ACHN (cell line): ENCODE measurements around the gene GBE1.
A peak's percentile ranks its signal among the peaks of the same experiment; 100 is the strongest.
"Not testable (repeated sequence)": the region's sequence is repeated elsewhere in the genome, so short reads cannot be mapped to it uniquely, and the experiment has no call there.

Experiments
- DNase-seq: peaks from one replicate; pipeline ENCODE4 v3.0.0-alpha.2; 2015
- in situ Hi-C: cut with HindIII; loops from 2 replicates; pipeline ENCODE4 v1.10.0; 2017; ENCODE audit warnings: low sequenced_read_pairs, low pct_ligation_motif_present, low pct_unique_long_range_greater_than_20kb

Gene GBE1

GRCh38 chr3:81502236-81502635 lies 259.2 kb downstream of the GBE1 start:
- in situ Hi-C loops, result no loop called here
- no peak for DNase-seq

DNA sequence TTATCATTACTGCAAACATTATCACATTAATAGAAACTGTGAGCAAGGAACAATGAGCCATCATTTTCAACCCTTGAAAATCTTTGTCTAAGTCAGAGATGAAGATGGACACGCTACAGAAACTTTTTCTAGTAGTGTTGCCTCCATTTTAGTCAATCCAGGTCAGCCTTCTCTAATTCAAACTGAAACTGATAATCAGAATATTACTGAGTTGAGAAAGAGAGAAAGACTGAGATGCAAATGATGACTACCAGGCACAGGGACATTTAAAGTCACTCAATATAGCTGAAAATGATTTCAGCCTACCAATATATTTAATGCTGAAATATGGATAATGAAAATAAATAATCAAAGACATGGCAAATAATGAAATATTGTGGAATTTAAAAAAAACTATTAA lies 261.4 kb downstream of the GBE1 start:
- in situ Hi-C loops, result no loop called here
- DNase-seq, result no peak

DNA sequence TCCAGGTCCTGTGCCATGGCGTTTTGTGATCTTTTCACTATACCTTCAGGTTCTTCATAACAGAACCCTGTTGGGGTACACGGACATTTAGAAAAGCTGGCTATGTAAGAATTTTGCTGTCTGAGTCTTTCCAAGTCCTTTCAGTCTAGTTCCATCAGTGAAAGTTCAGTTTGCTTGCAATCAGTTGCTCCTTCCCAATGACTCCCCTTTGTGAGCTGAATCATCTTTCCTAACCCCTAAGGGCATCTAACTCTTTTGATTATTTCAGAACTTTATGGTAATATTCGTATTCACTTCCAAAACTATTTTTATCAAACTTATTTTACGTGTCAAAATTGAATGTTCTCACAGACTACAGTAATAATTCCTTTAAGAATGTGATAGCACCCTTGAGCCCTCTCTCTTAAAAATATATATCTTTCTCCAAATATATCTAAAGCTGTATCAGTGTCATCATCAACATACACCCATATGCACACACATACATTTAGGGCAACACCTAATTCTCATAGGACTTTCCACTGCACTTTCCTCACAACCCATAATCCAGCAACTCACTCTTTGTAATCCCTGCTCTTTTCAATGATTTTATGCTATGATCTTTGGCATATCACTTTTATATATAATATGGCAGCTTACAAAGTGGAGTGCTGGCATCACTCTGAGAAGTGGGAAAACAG lies 263.7 kb downstream of the GBE1 start:
- no peak for DNase-seq
- in situ Hi-C loops, result no loop called here

DNA sequence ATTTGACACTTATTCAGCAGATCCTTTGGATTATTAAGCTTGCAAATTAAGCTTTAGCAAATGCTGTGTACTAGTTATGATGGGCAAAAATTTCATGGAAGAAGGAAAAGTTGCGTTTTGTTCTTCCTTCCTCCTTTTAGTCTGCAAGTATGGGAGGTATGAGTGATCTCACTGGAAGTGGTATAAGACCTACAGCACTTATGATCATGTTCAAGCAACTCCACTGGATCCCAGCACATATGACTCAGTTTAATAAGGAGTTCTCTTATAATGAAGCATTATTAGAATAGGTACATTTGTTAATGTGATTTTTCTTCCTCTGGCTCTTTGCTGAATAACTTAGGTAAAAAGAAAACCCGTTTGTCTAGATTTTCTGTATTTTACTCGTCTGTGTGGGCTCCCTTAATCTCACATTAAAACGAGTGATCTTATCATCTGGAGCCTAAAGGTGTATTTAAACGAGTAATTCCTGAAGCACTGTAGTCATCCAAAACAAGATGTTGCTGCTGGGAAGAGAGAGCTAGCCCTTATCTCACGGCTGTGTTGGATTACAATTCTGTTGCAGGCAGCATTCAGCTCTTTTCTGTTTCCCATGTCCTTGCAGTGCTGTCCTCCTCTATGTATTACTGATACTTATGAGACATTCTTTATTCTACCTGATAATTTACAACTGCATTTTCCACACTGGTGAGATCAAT lies 264.9 kb downstream of the GBE1 start:
- DNase-seq, result no peak
- in situ Hi-C loops, result no loop called here

DNA sequence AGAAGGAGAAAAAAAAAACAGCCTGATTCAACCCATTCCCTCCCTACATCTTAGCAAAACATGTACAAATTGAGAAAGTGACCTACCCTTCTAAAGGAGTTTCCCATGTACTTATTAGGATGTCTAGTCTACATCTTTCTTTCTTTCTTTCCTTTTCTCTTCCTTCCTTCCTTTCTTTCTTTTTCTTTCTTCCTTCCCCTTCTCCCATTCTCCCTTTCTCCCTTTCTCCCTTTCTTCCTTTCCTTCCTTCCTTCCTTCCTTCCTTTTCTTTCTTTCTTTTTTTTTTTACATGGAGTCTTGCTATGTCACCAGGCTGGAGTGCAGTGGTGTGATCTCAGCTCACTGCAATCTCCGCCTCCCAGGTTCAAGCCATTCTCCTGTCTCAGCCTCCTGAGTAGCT lies 269.0 kb downstream of the GBE1 start:
- DNase-seq, in situ Hi-C loops: not testable (repeated sequence)

GRCh38 chr3:81492040-81492439 lies 269.4 kb downstream of the GBE1 start:
- no peak for DNase-seq
- in situ Hi-C loops, result no loop called here

DNA sequence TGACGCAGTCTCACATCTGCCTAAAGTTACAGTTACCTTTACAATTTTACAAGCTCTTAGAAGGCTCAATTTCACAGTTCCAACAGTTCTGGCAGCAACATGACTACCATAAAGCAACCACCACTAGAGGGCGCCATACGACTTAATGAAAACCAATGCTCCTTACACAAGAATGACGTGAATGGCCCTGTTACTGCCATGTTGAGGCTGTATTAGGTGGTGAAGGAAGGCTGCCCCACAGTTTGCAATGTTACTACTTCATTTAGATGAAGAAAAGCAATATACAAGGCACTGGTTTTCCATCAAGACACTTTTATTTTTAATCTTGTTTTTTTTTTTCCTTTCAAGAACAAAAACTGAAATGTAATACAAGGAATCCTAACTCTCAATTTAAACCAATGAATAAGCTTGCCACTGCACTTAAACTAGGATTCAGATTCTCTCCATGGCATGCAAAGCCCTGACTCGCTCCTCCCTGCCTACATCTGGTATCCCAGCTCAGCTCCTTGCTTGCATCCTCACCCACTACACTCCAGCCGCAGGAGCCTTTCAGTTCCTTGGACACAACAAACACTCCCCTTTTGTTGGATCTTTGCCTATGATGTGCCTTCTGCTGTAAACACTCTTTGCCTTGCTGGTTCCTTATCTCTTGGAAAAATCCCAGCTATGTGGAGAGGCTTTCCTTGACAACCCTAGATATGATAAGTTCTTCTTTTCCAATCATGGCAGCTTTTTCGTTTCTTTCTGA lies 270.7 kb downstream of the GBE1 start:
- in situ Hi-C loops, result no loop called here
- peak; percentile 78 for DNase-seq

- in situ Hi-C loops, result no loop called here
- DNase-seq, result no peak
Measured at GRCh38 chr3:81485444-81485865, 276.0 kb downstream of the GBE1 start.

DNA sequence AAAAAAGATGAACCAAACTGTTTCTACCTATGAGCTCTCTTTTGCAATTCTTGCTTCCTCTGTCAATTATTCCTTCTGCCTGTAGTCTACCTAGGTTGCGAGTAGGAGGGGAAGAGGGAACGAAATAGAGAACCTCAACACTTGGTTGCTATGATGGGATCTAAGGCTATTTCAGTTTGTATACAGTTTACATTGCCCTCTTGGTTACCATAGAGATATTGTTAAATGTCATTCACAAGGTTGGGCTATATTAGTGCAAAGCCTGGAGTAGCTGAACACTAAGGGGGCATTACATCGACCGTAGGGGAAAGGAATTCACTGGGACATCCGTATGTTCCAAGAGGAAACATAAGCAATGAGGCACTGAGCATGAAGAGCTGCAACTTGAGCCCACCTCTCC lies 276.9 kb downstream of the GBE1 start:
- DNase-seq, result no peak
- in situ Hi-C loops, result no loop called here

GRCh38 chr3:81483046-81483445 lies 278.4 kb downstream of the GBE1 start:
- no peak for DNase-seq
- in situ Hi-C loops, result no loop called here

DNA sequence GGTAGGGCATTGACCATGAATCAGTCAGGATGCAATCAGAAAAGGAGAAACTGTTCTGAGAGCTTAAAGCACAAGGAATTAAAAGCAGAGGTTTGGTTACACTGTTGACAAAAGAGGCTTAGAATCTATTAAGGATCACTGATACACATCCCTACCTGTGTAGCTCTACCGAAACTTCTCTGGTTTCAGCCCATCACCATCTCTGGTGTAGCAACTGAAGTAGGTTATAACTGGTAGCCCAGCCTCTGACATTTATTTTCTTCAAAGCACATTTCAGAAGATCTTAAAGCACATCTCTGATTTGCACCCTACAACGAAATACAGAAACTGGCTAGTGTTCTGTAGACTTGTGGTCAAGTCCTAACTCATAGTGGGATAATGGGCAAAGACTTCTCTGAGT lies 283.7 kb downstream of the GBE1 start:
- no peak for DNase-seq
- in situ Hi-C loops, result no loop called here

- DNase-seq, result no peak
- in situ Hi-C loops, result no loop called here
Measured at GRCh38 chr3:81476692-81477091, 284.8 kb downstream of the GBE1 start.

- in situ Hi-C loops, result no loop called here
Measured at GRCh38 chr3:81472600-81473362, 288.7 kb downstream of the GBE1 start.

DNA sequence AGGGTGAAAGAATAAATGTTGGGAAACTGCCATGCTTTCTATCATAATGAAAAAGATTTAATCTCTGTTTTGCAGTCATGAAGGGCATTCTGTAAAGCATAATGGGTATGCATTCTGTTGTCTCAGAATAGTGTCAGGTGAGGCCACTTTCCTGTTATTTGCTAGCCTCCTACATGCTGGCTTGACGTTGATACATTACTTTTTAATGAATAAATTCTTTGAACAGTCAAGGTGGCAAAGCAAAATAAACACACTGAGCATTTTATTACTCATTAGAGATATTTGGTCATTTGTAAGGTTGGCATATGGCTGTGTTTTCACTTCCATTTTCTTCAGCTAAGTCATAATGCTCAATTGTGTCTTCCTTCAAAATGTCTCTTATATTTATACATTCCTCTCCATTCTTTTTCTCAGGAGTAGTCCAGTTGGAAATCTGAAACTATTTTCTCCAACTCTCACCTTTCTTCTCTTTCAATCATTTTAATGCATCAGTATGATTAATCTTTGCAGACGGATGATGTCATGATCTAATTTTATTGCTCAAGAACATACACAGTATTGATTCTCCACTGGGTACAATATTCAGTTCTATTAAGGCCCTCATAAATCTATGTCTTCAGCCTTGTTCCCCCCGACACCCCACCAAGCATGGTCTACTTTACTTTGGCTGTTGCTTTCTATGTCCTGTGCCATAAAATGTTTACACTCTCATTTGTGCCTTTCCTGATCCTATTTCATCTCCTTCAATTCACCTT lies 290.7 kb downstream of the GBE1 start:
- in situ Hi-C loops, result no loop called here
- DNase-seq, result no peak

More at GRCh38 chr3:81472600-81473362, 288.7 kb downstream of the GBE1 start:
- no peak for DNase-seq

GRCh38 chr3:81468391-81468790 lies 293.1 kb downstream of the GBE1 start:
- in situ Hi-C loops, result no loop called here
- DNase-seq, result no peak

DNA sequence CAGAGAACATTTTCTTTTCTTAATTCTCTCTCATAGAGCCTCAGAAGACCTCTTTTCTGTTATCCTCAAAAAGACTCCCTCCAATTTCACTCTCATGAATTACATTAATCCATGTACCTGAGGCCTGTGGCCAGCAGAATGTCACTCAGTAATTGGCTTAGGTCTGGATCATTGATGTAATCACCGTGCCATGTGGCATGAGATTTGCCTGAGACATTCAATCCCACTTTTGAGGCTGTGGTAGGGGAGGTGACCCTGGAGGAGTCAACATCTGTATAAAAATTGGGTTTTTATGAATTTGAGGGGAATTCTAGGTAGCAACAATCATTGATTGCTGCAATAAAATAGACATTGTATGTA lies 295.3 kb downstream of the GBE1 start:
- DNase-seq, result no peak
- in situ Hi-C loops, result no loop called here

DNA sequence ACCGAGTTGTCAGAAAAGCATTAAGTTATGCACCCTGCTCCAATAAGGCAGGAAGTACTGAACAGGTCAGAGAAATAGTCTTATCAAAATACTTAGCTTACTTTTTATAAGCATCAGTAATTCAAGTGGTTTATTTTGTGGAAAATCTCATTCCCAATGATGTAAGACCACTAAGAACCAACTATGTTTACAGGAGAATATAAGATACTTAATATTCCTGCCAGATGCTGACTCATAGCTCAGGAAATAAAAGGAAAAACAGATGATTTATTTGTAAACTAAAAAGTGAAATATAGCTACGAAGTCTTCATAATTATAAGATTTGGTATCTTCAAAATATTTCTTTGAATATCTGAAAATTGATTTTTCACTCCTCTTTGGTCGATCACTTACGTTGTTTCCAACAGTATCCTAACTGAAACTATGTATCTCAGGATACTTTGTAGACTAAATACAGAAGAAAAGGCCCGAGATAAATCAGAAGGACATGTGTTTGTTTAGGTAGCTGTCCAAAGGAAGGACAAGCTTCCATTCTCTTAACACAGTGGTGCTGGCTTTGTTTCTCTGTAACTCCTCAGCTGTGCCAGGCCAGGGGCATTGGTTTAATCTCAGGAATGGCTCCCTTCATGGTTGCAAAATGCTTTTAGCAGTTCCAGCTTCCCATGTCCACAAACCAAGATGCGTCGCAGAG lies 295.8 kb downstream of the GBE1 start:
- in situ Hi-C loops, result no loop called here
- no peak for DNase-seq

GRCh38 chr3:81463781-81464180 lies 297.7 kb downstream of the GBE1 start:
- in situ Hi-C loops, result no loop called here
- DNase-seq, result no peak
